Measurements from ENCODE around the gene MYO16.
"Not testable (repeated sequence)": the region's sequence is repeated elsewhere in the genome, so short reads cannot be mapped to it uniquely, and the experiment has no call there.

Gene MYO16

GRCh38 chr13:108780706-108781105, 151.3 kb downstream of the MYO16 start:
- Histone ChIP-seq H3K9me3 (ENCODE audit: insufficient read depth, low read length) (no peaks in the 10 kb centered on the region), H2AFZ (ENCODE audit: low read depth, low read length, severe bottlenecking) (no peak overlapping the region), H3K79me2 (ENCODE audit: insufficient read depth, low read length) (no peaks in the 10 kb centered on the region), H3K27ac (ENCODE audit: low read depth, low read length) (no peak overlapping the region), H3K9ac (ENCODE audit: low read length) (no peak overlapping the region), H4K20me1 (ENCODE audit: low read depth, low read length) (no peaks in the 10 kb centered on the region), H3K9me2 (replicated peaks; ENCODE audit: insufficient read depth, low read length) (no peaks in the 10 kb centered on the region), H3F3A (ENCODE audit: insufficient read depth) (no peaks in the 10 kb centered on the region), H3K27me3 (ENCODE audit: low read length) (no peaks in the 10 kb centered on the region), H3K36me3 (ENCODE audit: low read length) (no peaks in the 10 kb centered on the region), H3K4me3 (ENCODE audit: insufficient read depth, low read length, poor library complexity, severe bottlenecking) (no peak overlapping the region), H3K4me2 (ENCODE audit: low read depth, low read length, poor library complexity, severe bottlenecking) (no peak overlapping the region)
- no peak for TF ChIP-seq EZH2phosphoT487 (conservative IDR thresholded peaks at IDR 0.05; ENCODE audit: low read length)
- TF ChIP-seq, protein P1, sequence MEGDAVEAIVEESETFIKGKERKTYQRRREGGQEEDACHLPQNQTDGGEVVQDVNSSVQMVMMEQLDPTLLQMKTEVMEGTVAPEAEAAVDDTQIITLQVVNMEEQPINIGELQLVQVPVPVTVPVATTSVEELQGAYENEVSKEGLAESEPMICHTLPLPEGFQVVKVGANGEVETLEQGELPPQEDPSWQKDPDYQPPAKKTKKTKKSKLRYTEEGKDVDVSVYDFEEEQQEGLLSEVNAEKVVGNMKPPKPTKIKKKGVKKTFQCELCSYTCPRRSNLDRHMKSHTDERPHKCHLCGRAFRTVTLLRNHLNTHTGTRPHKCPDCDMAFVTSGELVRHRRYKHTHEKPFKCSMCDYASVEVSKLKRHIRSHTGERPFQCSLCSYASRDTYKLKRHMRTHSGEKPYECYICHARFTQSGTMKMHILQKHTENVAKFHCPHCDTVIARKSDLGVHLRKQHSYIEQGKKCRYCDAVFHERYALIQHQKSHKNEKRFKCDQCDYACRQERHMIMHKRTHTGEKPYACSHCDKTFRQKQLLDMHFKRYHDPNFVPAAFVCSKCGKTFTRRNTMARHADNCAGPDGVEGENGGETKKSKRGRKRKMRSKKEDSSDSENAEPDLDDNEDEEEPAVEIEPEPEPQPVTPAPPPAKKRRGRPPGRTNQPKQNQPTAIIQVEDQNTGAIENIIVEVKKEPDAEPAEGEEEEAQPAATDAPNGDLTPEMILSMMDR (IDR thresholded peaks at IDR 0.05; ENCODE audit: insufficient read depth, low read length, poor library complexity, severe bottlenecking): no peak

- Histone ChIP-seq H3K4me3 (ENCODE audit: insufficient read depth, low read length, poor library complexity, severe bottlenecking) (no peak overlapping the region), H3K79me2 (ENCODE audit: insufficient read depth, low read length) (no peaks in the 10 kb centered on the region), H3K9me2 (replicated peaks; ENCODE audit: insufficient read depth, low read length) (no peaks in the 10 kb centered on the region), H3F3A (ENCODE audit: insufficient read depth) (no peaks in the 10 kb centered on the region), H2AFZ (ENCODE audit: low read depth, low read length, severe bottlenecking) (no peak overlapping the region), H3K9me3 (ENCODE audit: insufficient read depth, low read length) (no peaks in the 10 kb centered on the region), H3K9ac (ENCODE audit: low read length) (no peak overlapping the region), H3K27me3 (ENCODE audit: low read length) (no peaks in the 10 kb centered on the region), H3K4me2 (ENCODE audit: low read depth, low read length, poor library complexity, severe bottlenecking) (no peak overlapping the region), H3K36me3 (ENCODE audit: low read length) (no peaks in the 10 kb centered on the region), H4K20me1 (ENCODE audit: low read depth, low read length) (no peaks in the 10 kb centered on the region), H3K27ac (ENCODE audit: low read depth, low read length) (no peak overlapping the region)
- TF ChIP-seq, protein P1 (IDR thresholded peaks at IDR 0.05; ENCODE audit: insufficient read depth, low read length, poor library complexity, severe bottlenecking): no peak
- no peak for TF ChIP-seq EZH2phosphoT487 (conservative IDR thresholded peaks at IDR 0.05; ENCODE audit: low read length)
Observed at GRCh38 chr13:108781312-108781711, 151.9 kb downstream of the MYO16 start.

DNA sequence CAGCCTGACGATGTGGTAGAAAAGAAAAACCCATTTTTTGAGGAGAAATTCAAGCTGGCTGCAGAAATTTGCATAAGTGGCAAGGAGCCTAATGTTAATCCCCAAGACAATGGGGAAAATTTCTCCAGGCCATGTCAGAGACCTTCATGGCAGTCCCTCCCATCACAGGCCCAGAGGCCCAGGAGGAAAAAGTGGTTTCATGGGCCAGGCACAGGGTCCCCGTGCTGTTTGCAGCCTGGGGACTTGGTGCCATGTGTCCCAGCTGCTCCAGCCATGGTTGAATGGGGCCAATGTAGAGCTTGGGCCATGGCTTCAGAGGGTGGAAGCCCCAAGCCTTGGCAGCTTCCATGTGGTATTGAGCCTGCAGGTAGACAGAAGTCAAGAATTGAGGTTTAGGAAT, 153.1 kb downstream of the MYO16 start:
- H3K27ac ChIP-seq (ENCODE audit: low read depth, low read length); H3K9ac ChIP-seq (ENCODE audit: low read length); H3K79me2 ChIP-seq (ENCODE audit: insufficient read depth, low read length); H3K4me3 ChIP-seq (ENCODE audit: insufficient read depth, low read length, poor library complexity, severe bottlenecking); H3F3A ChIP-seq (ENCODE audit: insufficient read depth); H3K9me3 ChIP-seq (ENCODE audit: insufficient read depth, low read length); H3K36me3 ChIP-seq (ENCODE audit: low read length); H3K9me2 ChIP-seq (replicated peaks; ENCODE audit: insufficient read depth, low read length); H2AFZ ChIP-seq (ENCODE audit: low read depth, low read length, severe bottlenecking); H4K20me1 ChIP-seq (ENCODE audit: low read depth, low read length); H3K4me2 ChIP-seq (ENCODE audit: low read depth, low read length, poor library complexity, severe bottlenecking); H3K27me3 ChIP-seq (ENCODE audit: low read length): not testable (repeated sequence)

GRCh38 chr13:108785844-108786243, 156.4 kb downstream of the MYO16 start:
- Histone ChIP-seq H3K4me3 (ENCODE audit: insufficient read depth, low read length, poor library complexity, severe bottlenecking) (no peak overlapping the region), H3K9me3 (ENCODE audit: insufficient read depth, low read length) (no peaks in the 10 kb centered on the region), H3K9me2 (replicated peaks; ENCODE audit: insufficient read depth, low read length) (no peaks in the 10 kb centered on the region), H3K36me3 (ENCODE audit: low read length) (no peaks in the 10 kb centered on the region), H3K9ac (ENCODE audit: low read length) (no peak overlapping the region), H3K27ac (ENCODE audit: low read depth, low read length) (no peak overlapping the region), H2AFZ (ENCODE audit: low read depth, low read length, severe bottlenecking) (no peak overlapping the region), H4K20me1 (ENCODE audit: low read depth, low read length) (no peaks in the 10 kb centered on the region), H3K27me3 (ENCODE audit: low read length) (no peaks in the 10 kb centered on the region), H3K4me2 (ENCODE audit: low read depth, low read length, poor library complexity, severe bottlenecking) (no peak overlapping the region), H3K79me2 (ENCODE audit: insufficient read depth, low read length) (no peaks in the 10 kb centered on the region), H3F3A (ENCODE audit: insufficient read depth) (no peaks in the 10 kb centered on the region)
- TF ChIP-seq, protein P1 (IDR thresholded peaks at IDR 0.05; ENCODE audit: insufficient read depth, low read length, poor library complexity, severe bottlenecking): no peak
- no peak for TF ChIP-seq EZH2phosphoT487 (conservative IDR thresholded peaks at IDR 0.05; ENCODE audit: low read length)
